Measurements from ENCODE around the gene LPAR5.

DNA sequence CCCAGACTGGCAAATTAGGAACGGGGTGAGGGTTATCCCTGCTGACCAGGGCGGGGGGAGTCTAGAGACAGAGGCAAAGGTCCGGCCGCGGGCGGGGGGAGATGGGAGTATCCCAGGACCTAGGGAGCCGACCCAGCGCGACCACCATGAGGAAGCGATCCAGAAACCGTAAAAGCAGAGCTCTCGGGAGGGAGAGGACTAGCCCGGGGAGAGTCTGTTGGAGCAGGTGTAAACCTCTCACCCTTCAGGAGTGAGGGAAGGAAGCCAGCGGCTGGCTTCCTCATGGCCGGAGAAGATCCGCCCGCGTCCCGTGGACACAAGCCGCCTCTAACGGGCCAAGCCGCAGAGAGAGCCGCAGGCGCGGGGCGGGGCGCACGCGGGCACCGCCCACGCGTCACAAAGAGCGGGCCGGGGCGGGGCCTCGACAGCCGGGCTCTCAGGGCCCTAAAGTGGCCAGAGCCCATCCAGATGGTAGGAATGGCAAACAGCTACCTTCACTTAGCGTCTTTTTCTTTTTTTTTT is 11.4 kb upstream of the LPAR5 start, which contains the start of gene ACRBP:
- TF ChIP-seq, protein P1, sequence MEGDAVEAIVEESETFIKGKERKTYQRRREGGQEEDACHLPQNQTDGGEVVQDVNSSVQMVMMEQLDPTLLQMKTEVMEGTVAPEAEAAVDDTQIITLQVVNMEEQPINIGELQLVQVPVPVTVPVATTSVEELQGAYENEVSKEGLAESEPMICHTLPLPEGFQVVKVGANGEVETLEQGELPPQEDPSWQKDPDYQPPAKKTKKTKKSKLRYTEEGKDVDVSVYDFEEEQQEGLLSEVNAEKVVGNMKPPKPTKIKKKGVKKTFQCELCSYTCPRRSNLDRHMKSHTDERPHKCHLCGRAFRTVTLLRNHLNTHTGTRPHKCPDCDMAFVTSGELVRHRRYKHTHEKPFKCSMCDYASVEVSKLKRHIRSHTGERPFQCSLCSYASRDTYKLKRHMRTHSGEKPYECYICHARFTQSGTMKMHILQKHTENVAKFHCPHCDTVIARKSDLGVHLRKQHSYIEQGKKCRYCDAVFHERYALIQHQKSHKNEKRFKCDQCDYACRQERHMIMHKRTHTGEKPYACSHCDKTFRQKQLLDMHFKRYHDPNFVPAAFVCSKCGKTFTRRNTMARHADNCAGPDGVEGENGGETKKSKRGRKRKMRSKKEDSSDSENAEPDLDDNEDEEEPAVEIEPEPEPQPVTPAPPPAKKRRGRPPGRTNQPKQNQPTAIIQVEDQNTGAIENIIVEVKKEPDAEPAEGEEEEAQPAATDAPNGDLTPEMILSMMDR (IDR thresholded peaks at IDR 0.05): no peak
- no peak for TF ChIP-seq POLR2A (IDR thresholded peaks at IDR 0.05)
